Neutrophil (primary cell): ENCODE data around the gene RTKN2.

Source experiments
- H3K27ac ChIP-seq: fragments of 200-600 bp; sonication (generic); 2 replicates; pipeline ENCODE4 v1.5.1; 2016; ENCODE audit warnings: mild to moderate bottlenecking, moderate library complexity
- H3K27me3 ChIP-seq: fragments of 200-600 bp; sonication (generic); 2 replicates; pipeline ENCODE4 v1.6.0; 2016; ENCODE audit warnings: mild to moderate bottlenecking
- H3K36me3 ChIP-seq: fragments of 200-600 bp; sonication (generic); 2 replicates; pipeline ENCODE4 v1.5.1; 2017
- H3K4me1 ChIP-seq, 2 experiments: fragments of 200-600 bp in 1 of 2; sonication (generic) in 1 of 2; 1 replicate in 1 of 2; 2 replicates in 1 of 2; pipeline versions ENCODE4 v1.5.1 to v1.6.1; 2013 to 2016; ENCODE audit warnings: low read depth in 1 of 2, low read length in 1 of 2, mild to moderate bottlenecking in 1 of 2, moderate library complexity in 1 of 2; ENCODE audit not compliant: control insufficient read depth in 1 of 2, insufficient read depth in 1 of 2
- H3K4me3 ChIP-seq, 2 experiments: fragments of 200-600 bp in 1 of 2; sonication (generic) in 1 of 2; 1 replicate in 1 of 2; 2 replicates in 1 of 2; pipeline ENCODE4 v1.5.1; 2013 to 2016; ENCODE audit warnings: low read depth in 1 of 2, low read length in 1 of 2, mild to moderate bottlenecking in 1 of 2, moderate library complexity in 1 of 2
- H3K9me3 ChIP-seq: fragments of 200-600 bp; sonication (generic); 2 replicates; pipeline ENCODE4 v1.5.1; 2016
- TF ChIP-seq, protein P1 (sequence below): fragments of 200-600 bp; sonication (generic); IDR thresholded peaks from 2 replicates; pipeline ENCODE4 v1.5.1; 2016; ENCODE audit warnings: antibody characterized with exemption

The RTKN2 gene

DNA sequence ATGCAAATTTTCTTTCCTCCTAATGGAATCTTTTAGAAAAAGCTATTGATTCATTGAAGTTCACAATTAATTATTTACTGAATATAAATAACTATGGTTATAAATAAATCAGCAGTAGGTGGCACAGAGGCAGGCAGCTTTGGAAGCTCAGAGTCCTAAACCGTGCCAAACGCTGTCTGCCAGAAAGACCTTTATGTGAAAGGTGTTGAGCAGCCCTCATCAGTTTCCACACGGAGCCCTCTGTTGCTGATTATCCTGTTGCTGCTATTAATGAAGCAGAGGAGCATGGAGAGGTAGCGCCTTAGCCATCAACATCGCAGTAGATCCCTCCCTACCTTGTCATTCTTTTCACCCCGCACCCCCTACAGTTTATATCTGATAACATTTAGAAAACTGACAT, 51.0 kb downstream of the RTKN2 start:
- Histone ChIP-seq H3K4me1 (no peaks in the 10 kb centered on the region), H3K36me3 (no peaks in the 10 kb centered on the region), H3K27me3 (no peaks in the 10 kb centered on the region), H3K4me3 (no peak overlapping the region), H3K9me3 (no peaks in the 10 kb centered on the region), H3K27ac (no peak overlapping the region)
- TF ChIP-seq, protein P1, sequence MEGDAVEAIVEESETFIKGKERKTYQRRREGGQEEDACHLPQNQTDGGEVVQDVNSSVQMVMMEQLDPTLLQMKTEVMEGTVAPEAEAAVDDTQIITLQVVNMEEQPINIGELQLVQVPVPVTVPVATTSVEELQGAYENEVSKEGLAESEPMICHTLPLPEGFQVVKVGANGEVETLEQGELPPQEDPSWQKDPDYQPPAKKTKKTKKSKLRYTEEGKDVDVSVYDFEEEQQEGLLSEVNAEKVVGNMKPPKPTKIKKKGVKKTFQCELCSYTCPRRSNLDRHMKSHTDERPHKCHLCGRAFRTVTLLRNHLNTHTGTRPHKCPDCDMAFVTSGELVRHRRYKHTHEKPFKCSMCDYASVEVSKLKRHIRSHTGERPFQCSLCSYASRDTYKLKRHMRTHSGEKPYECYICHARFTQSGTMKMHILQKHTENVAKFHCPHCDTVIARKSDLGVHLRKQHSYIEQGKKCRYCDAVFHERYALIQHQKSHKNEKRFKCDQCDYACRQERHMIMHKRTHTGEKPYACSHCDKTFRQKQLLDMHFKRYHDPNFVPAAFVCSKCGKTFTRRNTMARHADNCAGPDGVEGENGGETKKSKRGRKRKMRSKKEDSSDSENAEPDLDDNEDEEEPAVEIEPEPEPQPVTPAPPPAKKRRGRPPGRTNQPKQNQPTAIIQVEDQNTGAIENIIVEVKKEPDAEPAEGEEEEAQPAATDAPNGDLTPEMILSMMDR = no peak

DNA sequence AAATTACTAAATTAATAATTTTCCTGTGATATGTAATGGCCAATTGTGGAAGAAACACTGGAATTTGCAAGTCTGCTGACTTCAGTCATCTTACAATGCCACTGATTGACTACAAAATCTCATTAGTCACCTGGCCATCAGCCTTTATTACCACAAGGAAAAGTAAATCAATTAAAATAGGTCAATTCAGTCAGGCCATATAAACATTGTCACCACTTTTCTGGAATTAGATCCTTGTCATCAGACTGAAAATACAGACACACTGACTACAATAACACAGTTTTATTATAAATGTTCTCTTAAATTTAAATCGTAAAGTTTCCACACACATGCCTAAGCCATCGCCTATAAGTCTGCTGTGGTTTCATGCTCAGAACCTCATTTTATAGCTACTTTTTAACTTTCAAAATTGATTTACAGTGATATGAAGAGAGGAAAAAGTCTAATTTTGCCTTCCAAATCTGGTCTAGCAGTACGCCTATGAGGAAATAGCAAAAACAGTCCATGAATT, 54.2 kb downstream of the RTKN2 start:
- no peaks in the 10 kb centered on the region for H3K27me3 ChIP-seq
- H3K4me1 ChIP-seq = no peaks in the 10 kb centered on the region
- H3K4me3 ChIP-seq = no peak overlapping the region
- TF ChIP-seq, protein P1 = no peak
- no peaks in the 10 kb centered on the region for H3K36me3 ChIP-seq
- no peak overlapping the region for H3K27ac ChIP-seq
- H3K9me3 ChIP-seq = no peaks in the 10 kb centered on the region

DNA sequence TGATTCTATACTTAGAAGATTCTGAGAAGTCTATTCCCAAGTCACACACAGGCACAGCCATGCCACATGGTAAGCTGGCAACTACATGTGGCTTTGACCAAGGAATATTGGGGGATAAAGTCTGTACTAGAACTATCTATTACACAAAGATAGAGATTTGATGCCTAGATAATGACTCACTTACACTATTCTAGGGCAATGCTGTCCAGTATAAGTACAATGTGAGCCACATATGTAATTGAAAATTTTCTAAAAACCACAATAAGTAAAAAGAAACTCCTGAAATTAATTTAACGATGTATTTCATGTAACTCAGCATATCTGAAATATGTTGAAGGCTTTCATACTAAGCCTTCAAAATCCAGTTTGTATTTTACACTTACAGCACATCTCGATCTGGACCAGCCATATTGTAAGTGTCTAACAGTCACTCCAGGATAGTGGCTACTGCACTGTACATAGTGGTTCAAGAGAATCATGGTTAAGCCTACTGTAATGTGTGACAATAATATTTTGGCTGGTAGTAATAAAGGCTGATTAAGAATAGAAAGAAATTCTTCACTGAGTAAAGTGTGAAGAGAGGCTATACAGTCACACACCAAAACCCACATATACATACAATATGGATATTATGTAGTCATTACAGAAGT, 62.8 kb downstream of the RTKN2 start:
- H3K36me3 ChIP-seq = no peaks in the 10 kb centered on the region
- no peaks in the 10 kb centered on the region for H3K9me3 ChIP-seq
- no peak overlapping the region for H3K4me3 ChIP-seq
- H3K27me3 ChIP-seq = no peaks in the 10 kb centered on the region
- no peaks in the 10 kb centered on the region for H3K4me1 ChIP-seq
- H3K27ac ChIP-seq = no peak overlapping the region
- TF ChIP-seq, protein P1 = no peak

DNA sequence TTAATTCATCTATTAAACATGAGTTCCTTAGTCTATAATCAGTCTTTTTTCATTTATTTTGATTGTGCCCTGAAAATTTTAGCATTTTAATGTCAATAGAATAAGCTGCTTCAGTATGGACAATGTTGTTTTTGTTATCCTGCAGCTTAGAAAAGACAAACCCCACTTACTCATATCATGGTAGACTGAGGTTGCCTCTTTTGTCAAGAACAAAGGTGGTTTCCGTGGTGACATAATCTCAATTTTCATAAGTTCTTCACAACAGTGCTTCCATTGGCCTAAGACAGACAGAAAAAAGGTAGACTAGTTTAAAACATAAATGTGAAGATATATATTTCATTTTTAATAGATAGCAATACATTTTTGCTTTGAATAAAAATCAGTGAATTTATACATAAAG, 69.1 kb downstream of the RTKN2 start:
- H3K27ac ChIP-seq = no peak overlapping the region
- no peaks in the 10 kb centered on the region for H3K9me3 ChIP-seq
- TF ChIP-seq, protein P1 = no peak
- no peaks in the 10 kb centered on the region for H3K27me3 ChIP-seq
- no peaks in the 10 kb centered on the region for H3K36me3 ChIP-seq
- H3K4me1 ChIP-seq = no peaks in the 10 kb centered on the region
- no peak overlapping the region for H3K4me3 ChIP-seq

DNA sequence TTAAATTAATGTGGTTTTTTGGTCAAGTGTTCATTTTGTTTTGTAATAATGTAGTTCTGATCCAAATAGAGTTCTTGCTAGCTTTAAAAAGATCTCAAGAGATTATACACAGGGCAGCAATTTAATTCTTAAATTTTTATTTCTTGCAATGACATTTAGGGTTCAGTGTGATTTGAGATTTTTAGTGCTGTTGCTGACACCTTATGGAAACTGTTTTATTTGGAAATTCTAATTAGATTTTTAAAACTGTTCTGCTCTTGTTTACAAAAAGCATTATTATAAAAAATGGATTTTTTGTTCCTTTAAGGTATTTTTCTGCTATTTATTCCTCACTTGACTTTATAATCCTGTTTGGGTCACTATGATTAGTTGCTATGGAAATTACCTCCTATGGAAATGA, 72.1 kb downstream of the RTKN2 start:
- Histone ChIP-seq H3K36me3 (no peaks in the 10 kb centered on the region), H3K9me3 (no peaks in the 10 kb centered on the region), H3K4me1 (no peaks in the 10 kb centered on the region), H3K27me3 (no peaks in the 10 kb centered on the region), H3K27ac (no peak overlapping the region), H3K4me3 (no peak overlapping the region)
- TF ChIP-seq, protein P1 = no peak

DNA sequence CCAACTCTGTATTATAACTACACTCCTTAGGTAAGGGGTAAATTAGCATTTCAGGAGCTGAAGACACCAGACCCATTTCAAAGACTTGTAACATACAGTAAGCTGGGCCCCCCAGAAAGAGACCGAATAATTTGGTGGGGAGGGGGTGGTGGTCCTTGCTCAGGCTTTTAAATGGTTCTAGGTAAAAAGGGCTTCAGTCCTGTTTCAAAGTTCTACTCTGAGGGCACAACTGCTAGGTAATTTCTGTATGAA, 73.0 kb downstream of the RTKN2 start:
- H3K9me3 ChIP-seq = no peaks in the 10 kb centered on the region
- no peak overlapping the region for H3K27ac ChIP-seq
- no peak overlapping the region for H3K4me3 ChIP-seq

More for the DNA sequence above, 73.0 kb downstream of the RTKN2 start:
- no peaks in the 10 kb centered on the region for H3K27me3 ChIP-seq
- TF ChIP-seq, protein P1 = no peak
- H3K36me3 ChIP-seq = no peaks in the 10 kb centered on the region
- H3K4me1 ChIP-seq = no peaks in the 10 kb centered on the region
